DOHH2 (cell line): ENCODE data around the gene ZNF503.

Experiments
- H3F3A ChIP-seq: fragments of 200-600 bp; sonication (generic), shearing (Covaris generic); 2 replicates; pipeline ENCODE4 v1.6.0; 2016; ENCODE audit warnings: antibody characterized with exemption, mild to moderate bottlenecking; ENCODE audit not compliant: control insufficient read depth, insufficient read depth
- H3K27ac ChIP-seq: fragments of 200-600 bp; sonication (generic); 2 replicates; pipeline ENCODE4 v1.5.1; 2014; ENCODE audit warnings: low read depth, mild to moderate bottlenecking, low read length, moderate library complexity
- H3K27me3 ChIP-seq: fragments of 200-600 bp; sonication (generic); 2 replicates; pipeline ENCODE4 v1.6.1; 2014; ENCODE audit warnings: mild to moderate bottlenecking, low read length, mixed read lengths; ENCODE audit not compliant: control insufficient read depth
- H3K36me3 ChIP-seq: fragments of 200-600 bp; sonication (generic); 2 replicates; pipeline ENCODE4 v1.6.1; 2014; ENCODE audit warnings: mild to moderate bottlenecking, low read length, moderate library complexity, mixed read lengths; ENCODE audit not compliant: control insufficient read depth
- H3K4me1 ChIP-seq: fragments of 200-600 bp; sonication (generic); 2 replicates; pipeline ENCODE4 v1.6.1; 2014; ENCODE audit warnings: mild to moderate bottlenecking, low read length, mixed read lengths; ENCODE audit not compliant: control insufficient read depth
- H3K4me2 ChIP-seq: fragments of 200-600 bp; sonication (generic); 2 replicates; pipeline ENCODE4 v1.6.0; 2014; ENCODE audit warnings: mild to moderate bottlenecking, low read length, moderate library complexity
- H3K4me3 ChIP-seq: fragments of 200-600 bp; sonication (generic); 2 replicates; pipeline ENCODE4 v1.5.1; 2014; ENCODE audit warnings: mild to moderate bottlenecking, low read length, mixed read lengths
- H3K79me2 ChIP-seq: fragments of 200-600 bp; sonication (generic); 2 replicates; pipeline ENCODE4 v1.6.1; 2014; ENCODE audit warnings: mild to moderate bottlenecking, low read length, mixed read lengths; ENCODE audit not compliant: control insufficient read depth
- H3K9me2 ChIP-seq: fragments of 200-600 bp; sonication (generic); replicated peaks from 2 replicates; pipeline ENCODE4 v1.6.1; 2014; ENCODE audit warnings: mild to moderate bottlenecking, low read length, mixed read lengths; ENCODE audit not compliant: control insufficient read depth
- H3K9me3 ChIP-seq: fragments of 200-600 bp; sonication (generic); 2 replicates; pipeline ENCODE4 v1.6.1; 2014; ENCODE audit warnings: antibody characterized with exemption, low read length, mixed read lengths; ENCODE audit not compliant: control insufficient read depth, insufficient read depth
- H4K20me1 ChIP-seq: fragments of 200-600 bp; sonication (generic); 2 replicates; pipeline ENCODE4 v1.6.0; 2014; ENCODE audit warnings: low read depth, mild to moderate bottlenecking, antibody characterized with exemption, low read length, moderate library complexity; ENCODE audit not compliant: control insufficient read depth, insufficient read depth
- CTCF ChIP-seq: fragments of 200-600 bp; sonication (generic); IDR thresholded peaks from one replicate; pipeline ENCODE4 v1.5.1; 2014; ENCODE audit warnings: antibody characterized with exemption, mild to moderate bottlenecking, low read depth, low read length; ENCODE audit not compliant: poor library complexity, severe bottlenecking
- EZH2phosphoT487 ChIP-seq: fragments of 200-600 bp; sonication (generic); IDR thresholded peaks from 2 replicates; pipeline ENCODE4 v1.6.1; 2017; ENCODE audit warnings: borderline replicate concordance, mild to moderate bottlenecking, antibody characterized with exemption, low read length, moderate library complexity, mixed read lengths

Gene ZNF503

DNA sequence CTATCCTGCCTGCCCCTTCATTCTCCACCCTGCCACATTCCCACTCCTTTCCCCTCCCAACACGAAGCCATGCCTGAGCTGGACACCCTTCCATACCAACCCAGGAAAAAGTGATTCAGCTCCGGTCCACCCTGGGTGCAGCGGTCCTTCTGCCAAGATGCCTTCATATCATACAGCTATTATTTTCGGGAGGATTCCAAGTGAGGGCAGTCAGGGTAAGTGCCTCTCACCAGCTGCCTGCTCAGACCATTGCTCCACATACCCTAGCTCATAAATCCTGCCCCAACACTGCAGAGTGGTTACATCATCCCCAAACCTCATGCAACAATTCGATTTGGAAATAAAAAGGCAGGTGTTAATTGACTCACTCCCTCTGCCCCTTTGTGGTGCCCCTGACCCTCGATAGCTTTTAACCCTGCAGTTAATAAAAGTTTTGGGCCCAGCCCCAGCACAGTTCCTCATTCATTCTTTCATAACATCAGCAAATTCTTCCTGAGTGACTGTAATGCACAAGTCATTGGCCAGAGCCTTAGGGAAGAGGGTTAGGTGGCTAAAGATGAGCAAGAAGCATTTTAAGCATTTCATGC is 42.6 kb downstream of the ZNF503 start:
- H3K4me2 ChIP-seq: no peak overlapping the region
- H3K27me3 ChIP-seq: no peaks in the 10 kb centered on the region
- H3K9me2 ChIP-seq: no peaks in the 10 kb centered on the region
- H3K36me3 ChIP-seq: no peaks in the 10 kb centered on the region
- no peaks in the 10 kb centered on the region for H3K79me2 ChIP-seq
- H4K20me1 ChIP-seq: no peaks in the 10 kb centered on the region
- no peaks in the 10 kb centered on the region for H3K4me1 ChIP-seq
- no peak overlapping the region for H3K4me3 ChIP-seq
- TF ChIP-seq CTCF (no peak), EZH2phosphoT487 (no peak)
- no peaks in the 10 kb centered on the region for H3F3A ChIP-seq
- H3K9me3 ChIP-seq: no peaks in the 10 kb centered on the region
- H3K27ac ChIP-seq: no peak overlapping the region

DNA sequence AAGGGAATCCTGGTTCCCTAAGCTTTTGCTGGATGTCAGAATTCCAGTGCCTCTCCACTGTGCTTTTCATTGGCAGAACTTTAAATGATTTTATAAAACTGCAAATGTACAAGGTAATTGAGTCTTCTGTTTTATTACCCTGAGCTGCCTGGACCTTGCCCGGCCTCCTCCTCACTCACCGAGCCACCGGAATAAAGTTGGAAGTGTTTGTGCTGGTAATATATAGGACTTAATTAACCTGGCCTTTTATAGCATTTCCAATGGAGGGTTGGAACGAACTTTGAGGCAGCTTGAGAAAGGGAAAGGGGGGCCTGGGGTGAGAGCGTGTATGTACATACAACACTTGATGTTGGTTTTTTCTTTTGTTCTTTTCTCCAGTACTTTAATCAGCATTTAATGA is 43.4 kb downstream of the ZNF503 start:
- Histone ChIP-seq H3K27me3 (no peaks in the 10 kb centered on the region), H3F3A (no peaks in the 10 kb centered on the region), H3K27ac (no peak overlapping the region), H3K4me2 (no peak overlapping the region), H3K79me2 (no peaks in the 10 kb centered on the region), H4K20me1 (no peaks in the 10 kb centered on the region), H3K4me1 (no peaks in the 10 kb centered on the region), H3K4me3 (no peak overlapping the region), H3K9me3 (no peaks in the 10 kb centered on the region), H3K36me3 (no peaks in the 10 kb centered on the region), H3K9me2 (no peaks in the 10 kb centered on the region)
- TF ChIP-seq EZH2phosphoT487 (no peak), CTCF (no peak)

GRCh38 chr10:75357500-75357899 is 44.1 kb downstream of the ZNF503 start:
- Histone ChIP-seq H3K27ac (no peak overlapping the region), H3K9me2 (no peaks in the 10 kb centered on the region), H4K20me1 (no peaks in the 10 kb centered on the region), H3F3A (no peaks in the 10 kb centered on the region), H3K4me2 (no peak overlapping the region), H3K36me3 (no peaks in the 10 kb centered on the region), H3K27me3 (no peaks in the 10 kb centered on the region), H3K9me3 (no peaks in the 10 kb centered on the region), H3K4me3 (no peak overlapping the region), H3K4me1 (no peaks in the 10 kb centered on the region), H3K79me2 (no peaks in the 10 kb centered on the region)
- TF ChIP-seq CTCF: no peak
- no peak for TF ChIP-seq EZH2phosphoT487
